Eye (tissue), 1 donor: Measurements from ENCODE around the gene FBLN1.
A peak's percentile ranks its signal among the peaks of the same experiment; 100 is the strongest.
"Not testable (repeated sequence)": the region's sequence is repeated elsewhere in the genome, so short reads cannot be mapped to it uniquely, and the experiment has no call there.

ENCODE experiments used
- DNase-seq: peaks from one replicate; pipeline ENCODE4 v3.0.0-alpha.2; 2015

FBLN1 gene

DNA sequence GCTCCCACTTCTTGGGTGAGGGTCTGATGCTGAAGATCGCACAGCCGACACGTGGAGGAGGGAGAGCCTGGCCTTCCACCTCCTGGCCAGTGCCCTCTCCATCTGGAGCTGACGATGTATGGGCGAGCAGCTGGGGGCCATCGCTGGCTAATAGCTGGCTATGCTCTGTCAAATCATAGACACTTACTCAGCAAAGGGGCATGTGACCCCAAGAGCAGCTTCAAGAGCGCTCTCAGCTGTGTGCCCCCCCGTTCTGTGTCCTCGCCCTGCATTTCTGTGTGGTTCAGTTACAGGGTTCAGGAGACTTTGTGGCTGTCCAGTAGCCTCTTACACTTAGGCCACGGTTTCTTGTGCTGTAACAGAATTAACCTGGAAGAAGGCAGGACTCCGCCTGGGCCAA is 26.4 kb downstream of the FBLN1 start:
- DNase-seq = no peak

- no peak for DNase-seq
These were observed 27.4 kb downstream of the FBLN1 start for GRCh38 chr22:45529971-45530575.

- peak; percentile 77 for DNase-seq
These were observed 29.0 kb downstream of the FBLN1 start for GRCh38 chr22:45531441-45532234.

DNA sequence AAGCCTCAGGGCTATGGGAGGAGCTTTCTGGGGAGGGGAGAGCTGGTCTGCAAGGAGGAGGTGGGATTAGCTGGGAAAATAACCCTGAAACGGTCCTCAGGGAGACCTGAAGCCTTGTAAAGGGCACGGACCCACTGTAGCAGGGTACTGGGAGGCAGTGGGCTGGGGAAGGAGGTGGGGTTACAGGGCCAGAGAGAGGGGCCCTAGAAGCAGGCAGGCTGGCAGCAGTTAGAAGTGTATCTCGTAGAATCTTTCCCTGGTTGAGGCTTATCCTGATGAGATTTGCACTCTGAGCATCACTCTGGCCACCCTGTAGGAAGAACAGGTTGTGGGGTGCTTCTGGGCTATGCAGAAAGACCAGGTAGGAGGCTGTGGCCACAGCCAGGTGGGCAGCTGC is 29.6 kb downstream of the FBLN1 start:
- no peak for DNase-seq

GRCh38 chr22:45533703-45534102 is 31.0 kb downstream of the FBLN1 start:
- DNase-seq = no peak

DNA sequence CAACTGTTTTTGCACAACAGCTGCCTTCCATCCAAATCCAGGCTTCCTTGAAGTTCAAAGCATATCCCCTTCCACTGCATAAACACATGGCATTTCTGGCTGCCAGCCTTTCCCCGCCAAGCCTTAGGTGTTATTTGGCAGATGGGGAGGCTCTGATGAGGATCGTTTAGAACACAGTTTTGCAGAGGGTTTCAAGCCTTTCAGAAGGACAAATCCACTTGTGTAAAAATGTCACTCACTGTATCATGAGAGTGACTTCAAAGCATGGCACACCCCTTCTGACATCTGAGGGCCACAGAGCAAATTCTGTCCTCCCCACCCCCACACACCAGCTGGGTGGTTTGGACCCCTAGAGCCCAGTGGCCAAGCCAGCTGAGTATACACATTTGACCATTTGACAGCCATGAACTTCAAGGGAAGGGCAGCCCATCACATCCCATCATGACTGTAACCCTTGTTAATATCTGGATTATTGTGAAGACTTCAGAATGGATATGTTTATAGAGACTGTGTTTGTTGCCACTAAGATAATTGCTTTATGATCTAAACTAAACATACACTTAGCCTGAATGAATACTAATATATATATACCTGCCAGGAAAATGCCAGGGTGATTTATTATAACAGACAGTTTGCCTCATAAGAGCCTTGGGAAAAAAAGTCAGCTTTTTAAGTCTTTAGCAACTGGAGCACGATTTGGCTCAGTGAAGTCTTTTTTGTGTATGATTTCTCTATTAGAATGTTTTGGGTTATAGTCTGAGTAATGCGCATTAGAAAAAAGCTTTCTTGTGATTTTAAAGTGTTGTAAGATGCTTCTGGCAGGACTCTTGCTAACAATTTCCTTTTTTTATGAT is 31.9 kb downstream of the FBLN1 start:
- peak; percentile 60 for DNase-seq

- DNase-seq = no peak
These were observed 32.6 kb downstream of the FBLN1 start for GRCh38 chr22:45535290-45535689.

DNA sequence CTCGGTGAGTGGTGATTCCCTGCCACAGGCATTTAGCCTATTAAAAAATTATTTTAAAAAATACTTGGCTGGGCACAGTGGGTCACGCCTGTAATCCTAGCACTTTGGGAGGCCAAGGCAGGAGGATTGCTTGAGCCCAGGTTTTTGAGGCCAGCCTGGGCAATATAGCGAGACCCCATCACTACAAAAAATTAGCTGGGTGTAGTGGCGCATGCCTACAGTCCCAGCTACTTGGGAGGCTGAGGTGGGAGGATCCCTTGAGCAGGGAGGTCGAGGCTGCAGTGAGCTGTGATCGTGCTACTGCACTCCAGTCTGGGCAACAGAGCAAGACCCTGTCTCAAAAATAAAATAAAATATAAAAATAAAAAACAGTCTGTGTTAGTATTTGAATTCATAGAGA is 33.2 kb downstream of the FBLN1 start:
- not testable (repeated sequence) for DNase-seq

DNA sequence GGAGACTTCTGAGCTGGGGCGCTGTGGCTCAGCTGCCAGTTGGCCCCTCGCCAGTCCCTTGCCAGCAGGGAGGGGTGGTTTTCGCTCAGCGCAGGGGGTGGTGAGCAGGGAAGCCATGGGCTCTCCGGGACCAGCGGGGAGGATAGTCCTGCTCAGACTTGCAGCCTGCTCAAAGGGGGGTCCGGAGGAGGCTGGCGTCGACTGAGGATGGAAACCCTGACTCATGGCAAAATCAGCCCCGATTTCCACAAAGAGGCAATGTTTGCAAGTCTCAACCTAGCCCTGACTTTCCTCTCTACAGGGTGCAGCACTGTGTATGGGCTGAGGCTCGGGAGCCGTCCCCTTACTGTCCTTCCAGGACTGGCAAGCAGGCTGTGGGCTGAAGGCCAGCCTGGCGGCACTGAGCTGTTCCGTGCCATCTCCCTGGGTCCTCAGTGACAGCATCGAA is 35.1 kb downstream of the FBLN1 start:
- peak; percentile 64 for DNase-seq

GRCh38 chr22:45538281-45538680 is 35.6 kb downstream of the FBLN1 start:
- DNase-seq = no peak

GRCh38 chr22:45540122-45540521 is 37.4 kb downstream of the FBLN1 start:
- no peak for DNase-seq

DNA sequence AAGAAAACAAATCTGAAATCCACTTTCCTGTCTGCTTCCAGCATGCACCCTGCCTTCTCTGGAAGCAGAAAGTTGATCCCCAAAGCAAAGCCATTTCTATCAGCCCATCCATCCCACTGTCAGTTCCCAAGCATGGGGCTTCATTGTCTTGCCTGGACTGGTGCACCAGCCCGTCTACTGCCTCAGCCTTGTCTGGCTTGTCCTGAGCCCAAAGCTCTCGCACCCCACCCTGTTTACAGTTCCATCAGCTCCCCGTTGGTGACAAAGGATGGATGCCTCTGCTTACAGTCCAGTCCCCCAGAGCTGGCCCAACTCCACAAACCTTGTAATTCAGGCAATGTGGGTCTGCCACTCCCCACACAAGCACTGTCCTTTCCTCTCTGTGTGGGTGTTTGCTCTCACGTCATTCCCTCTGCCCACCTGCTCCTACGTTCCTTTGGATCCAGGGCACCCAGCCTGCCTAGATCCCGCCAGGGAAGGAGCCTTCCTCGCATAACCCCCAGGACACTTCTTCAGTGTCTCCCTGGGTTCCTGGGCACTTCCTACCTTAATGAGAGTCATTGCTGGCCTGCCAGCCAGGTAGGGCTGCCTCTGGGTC is 38.8 kb downstream of the FBLN1 start:
- DNase-seq = no peak

DNA sequence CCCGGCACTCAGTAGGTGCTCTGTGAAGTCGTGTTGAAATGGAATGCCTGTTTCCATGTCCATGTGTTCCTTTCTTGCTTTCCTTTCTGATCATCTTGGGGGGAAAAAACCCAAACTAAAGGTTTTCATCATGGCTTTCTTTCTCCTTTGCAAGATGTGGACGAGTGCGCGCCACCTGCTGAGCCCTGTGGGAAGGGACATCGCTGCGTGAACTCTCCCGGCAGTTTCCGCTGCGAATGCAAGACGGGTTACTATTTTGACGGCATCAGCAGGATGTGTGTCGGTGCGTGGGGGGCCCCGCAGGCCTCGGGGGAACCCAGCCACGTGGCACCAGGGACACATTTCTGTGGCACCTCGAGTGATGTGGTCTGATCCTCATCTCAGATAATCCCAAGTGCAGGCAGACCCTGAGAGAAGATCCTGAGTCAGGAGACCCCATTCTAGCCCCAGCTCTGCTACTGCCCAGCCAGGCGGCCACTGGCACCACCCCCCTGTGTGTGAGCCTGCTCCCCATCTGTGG is 39.4 kb downstream of the FBLN1 start:
- no peak for DNase-seq

DNA sequence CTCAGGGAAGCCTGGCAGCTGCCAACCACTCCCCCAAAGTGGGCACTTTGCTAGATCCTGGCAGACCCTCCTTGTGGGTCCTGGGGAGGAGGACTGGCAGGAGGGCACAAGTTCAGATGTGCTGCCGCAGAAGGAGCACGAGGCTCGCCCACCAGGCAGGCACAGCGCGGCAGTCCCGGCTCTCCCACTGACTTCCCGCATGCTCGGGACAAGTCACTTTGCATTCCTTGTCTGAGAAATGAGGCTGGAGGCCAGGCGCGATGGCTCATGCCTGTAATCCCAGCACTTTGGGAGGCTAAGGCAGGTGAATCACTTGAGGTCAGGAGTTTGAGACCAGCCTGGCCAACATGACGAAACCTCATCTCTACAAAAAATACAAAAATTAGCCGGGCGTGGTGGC is 40.1 kb downstream of the FBLN1 start:
- not testable (repeated sequence) for DNase-seq

- DNase-seq = no peak
These were observed 40.6 kb downstream of the FBLN1 start for GRCh38 chr22:45543243-45543642.

- no peak for DNase-seq
These were observed 42.0 kb downstream of the FBLN1 start for GRCh38 chr22:45544588-45545170.

DNA sequence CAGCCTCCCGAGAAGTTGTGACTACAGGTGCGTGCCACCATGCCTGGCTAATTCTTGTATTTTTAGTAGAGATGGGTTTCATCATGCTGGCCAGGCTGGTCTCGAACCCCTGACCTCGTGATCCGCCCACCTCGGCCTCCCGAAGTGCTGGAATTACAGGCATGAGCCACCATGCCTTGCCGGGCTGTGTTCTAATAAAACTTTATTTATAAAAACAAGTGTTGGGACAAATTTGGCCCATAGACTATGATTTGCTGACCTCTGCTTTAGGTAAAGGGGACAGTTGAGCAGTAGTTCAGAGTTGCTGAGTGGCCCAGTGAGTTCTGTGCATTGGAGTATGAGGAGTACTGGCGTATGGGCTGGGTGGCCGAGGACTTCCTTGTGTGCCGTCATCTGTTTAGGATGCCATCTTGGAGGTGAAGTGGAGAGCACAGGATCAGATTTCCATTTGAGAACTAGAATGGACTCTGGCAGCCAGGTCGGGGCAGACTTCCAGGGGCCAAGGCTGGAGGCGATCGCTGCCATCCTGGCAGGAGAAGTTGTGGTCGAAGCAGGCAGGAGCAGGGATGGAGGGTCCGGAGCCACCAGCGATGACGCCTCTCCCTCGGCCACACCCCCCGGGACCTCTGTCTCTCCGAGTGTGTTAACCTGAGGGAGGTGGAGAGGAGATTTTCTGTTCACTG is 43.8 kb downstream of the FBLN1 start:
- no peak for DNase-seq

GRCh38 chr22:45547016-45547345 is 44.3 kb downstream of the FBLN1 start:
- no peak for DNase-seq

DNA sequence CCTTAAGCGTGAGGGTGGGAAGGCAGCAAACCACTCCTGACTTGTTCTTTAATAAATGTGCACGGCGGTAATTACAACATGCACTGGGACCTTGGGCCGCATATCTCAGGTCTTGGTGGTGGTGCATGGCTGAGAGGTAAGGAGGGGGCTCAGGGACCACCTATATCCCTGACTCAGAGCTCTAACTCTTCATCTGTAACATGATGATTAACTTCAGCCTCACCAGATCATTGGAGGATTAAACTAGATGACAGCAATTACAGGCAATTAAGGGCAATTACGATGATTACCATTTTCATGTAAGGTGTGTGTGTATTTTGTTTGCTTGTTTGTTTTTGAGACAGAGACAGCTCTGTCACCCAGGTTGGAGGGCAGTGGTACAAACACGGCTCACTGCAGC is 45.0 kb downstream of the FBLN1 start:
- DNase-seq = no peak

DNA sequence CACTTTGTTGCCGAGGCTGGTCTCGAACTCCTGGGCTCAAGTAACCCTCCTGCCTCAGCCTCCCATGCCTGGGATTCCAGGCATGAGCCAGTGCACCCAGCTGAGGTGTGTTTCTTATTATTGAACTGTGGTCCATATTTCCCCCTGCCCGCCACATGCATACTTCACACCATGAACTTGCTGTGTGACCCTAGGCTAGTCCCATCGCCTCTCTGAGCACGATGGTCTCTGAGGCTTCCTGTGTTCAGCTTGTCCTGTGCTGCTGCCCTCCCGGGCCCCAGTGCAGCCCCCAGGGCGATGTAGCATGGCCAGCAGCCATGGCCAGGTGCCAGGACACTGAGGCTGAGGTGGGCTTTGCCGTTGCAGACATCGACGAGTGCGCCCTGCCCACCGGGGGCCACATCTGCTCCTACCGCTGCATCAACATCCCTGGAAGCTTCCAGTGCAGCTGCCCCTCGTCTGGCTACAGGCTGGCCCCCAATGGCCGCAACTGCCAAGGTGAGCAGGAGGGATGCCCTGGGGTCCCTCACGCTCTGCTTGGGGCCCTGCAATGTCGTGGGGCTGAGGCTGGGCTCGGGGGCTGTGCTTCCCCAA is 45.7 kb downstream of the FBLN1 start:
- no peak for DNase-seq

- no peak for DNase-seq
These were observed 46.5 kb downstream of the FBLN1 start for GRCh38 chr22:45548991-45549761.
